Kidney (tissue), 14 donors: Measurements from ENCODE around the gene MAB21L3. TPM values are rescaled to one million over a fixed set of nuclear protein-coding genes. Genes with fewer than 3 reads are reported as not detected.

ENCODE experiments used
- DNase-seq, 5 donors: peaks; one replicate each; pipeline ENCODE4 v3.0.0-alpha.2; 2013 to 2020
- FAIRE-seq: peaks from 2 replicates; lab custom pipeline; 2012; peaks lifted over from hg19 to GRCh38; lab: Jason Lieb, UNC
- H3K27ac ChIP-seq, 2 donors: one replicate each; pipeline ENCODE4 v1.7.0; 2013; ENCODE audit warnings: low read depth in 2 of 2, low read length in 2 of 2, inconsistent platforms in 1 of 2
- H3K27me3 ChIP-seq: one replicate; pipeline ENCODE4 v1.7.1; 2013; ENCODE audit warnings: low read length, inconsistent platforms; ENCODE audit not compliant: control insufficient read depth, insufficient read depth
- H3K36me3 ChIP-seq, 3 donors: one replicate each; pipeline versions ENCODE4 v1.7.0 to v1.7.1; 2013; ENCODE audit warnings: low read length in 3 of 3, control low read depth in 1 of 3, inconsistent platforms in 1 of 3; ENCODE audit not compliant: insufficient read depth in 3 of 3, control insufficient read depth in 2 of 3
- H3K4me1 ChIP-seq, 3 donors: one replicate each; pipeline versions ENCODE4 v1.7.0 to v1.7.1; 2013; ENCODE audit warnings: low read length in 3 of 3, inconsistent platforms in 1 of 3, low read depth in 1 of 3; ENCODE audit not compliant: control insufficient read depth in 2 of 3, insufficient read depth in 2 of 3
- H3K4me3 ChIP-seq, 3 donors: one replicate each; pipeline versions ENCODE4 v1.7.0 to v1.8.1; 2013; ENCODE audit warnings: low read length in 3 of 3, control low read depth in 1 of 3, inconsistent platforms in 1 of 3
- H3K9ac ChIP-seq, 3 donors: one replicate each; pipeline versions ENCODE4 v1.7.0 to v1.7.1; 2013; ENCODE audit warnings: low read length in 3 of 3, control low read depth in 1 of 3, inconsistent platforms in 1 of 3
- H3K9me3 ChIP-seq, 3 donors: one replicate each; pipeline versions ENCODE4 v1.7.0 to v1.7.1; 2013; ENCODE audit warnings: low read length in 3 of 3, control low read depth in 1 of 3, inconsistent platforms in 1 of 3; ENCODE audit not compliant: control insufficient read depth in 2 of 3, insufficient read depth in 1 of 3
- intact Hi-C: fragments of 100-400 bp; cut with DNase I; formaldehyde crosslinking; loops from one replicate; pipeline ENCODE4 v1.11.1; 2022
- polyA plus RNA-seq: library from polyadenylated mRNA; stranded (reverse); fragments of 350-450 nt; fragmentation: Illumina TruSeq; extraction: RNeasy Lipid Tissue Mini Kit (QIAGEN cat#74804); gene quantifications from one replicate; pipeline ENCODE4 v1.2.3, GENCODE V29; 2014; ENCODE audit warnings: low read depth, low replicate concordance; ENCODE audit not compliant: insufficient read depth
- total RNA-seq: library from RNA; stranded (reverse); fragmentation: NEBNext Ultra II Directional; extraction: Animal tissue kit (Norgen Biotek cat#: 25700); gene quantifications from one replicate; pipeline ENCODE4 v1.2.1, GENCODE V29; 2021
- TF ChIP-seq, protein P1 (sequence below): IDR thresholded peaks from 3 replicates; pipeline ENCODE4 v1.5.1; 2012; ENCODE audit warnings: mild to moderate bottlenecking, moderate library complexity, borderline replicate concordance; ENCODE audit not compliant: insufficient read depth; ENCODE audit errors: extremely low read depth
- donor health status: control.
- donor health status: control.
- donor health status: control.
- donor health status: control.
- donor health status: control.
- donor health status: DM: yes; HTN: yes; CAD: no.
- donor health status: Normal renal cell carcinoma (clear cell type).

The MAB21L3 gene
- total and polyA plus RNA-seq, 2 donors from 2014 or later = 0.24 to 2.9 TPM

DNA sequence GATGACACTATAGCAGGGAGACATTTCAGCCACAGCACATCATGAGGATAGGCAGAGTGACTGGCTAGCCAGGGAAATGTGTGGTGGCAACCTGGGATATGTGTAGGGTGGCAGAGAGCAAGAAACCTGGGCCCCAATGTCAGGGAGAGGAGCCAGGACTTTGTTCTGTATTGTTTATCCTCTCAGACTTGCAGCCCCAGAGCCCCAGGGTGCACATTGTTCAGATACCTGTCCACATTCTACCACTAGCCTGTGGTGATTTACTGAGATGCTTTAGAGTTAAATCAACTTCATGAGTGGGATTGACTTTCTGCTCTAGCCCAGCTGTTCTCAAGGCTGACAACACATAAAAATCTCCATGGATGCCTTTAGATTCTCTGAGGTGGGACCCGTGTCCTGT lies 61.5 kb downstream of the MAB21L3 start:
- no peak for FAIRE-seq
- H3K36me3 ChIP-seq = no peaks in the 10 kb centered on the region
- H3K9me3 ChIP-seq = no peaks in the 10 kb centered on the region
- no peak overlapping the region for H3K9ac ChIP-seq
- no peak for DNase-seq
- intact Hi-C loops = no loop called here
- H3K4me3 ChIP-seq = no peak overlapping the region
- no peak overlapping the region for H3K27ac ChIP-seq
- peaks cover 0 to 8% (median 3%) of the 10 kb centered on the region in 3 donors for H3K4me1 ChIP-seq
- H3K27me3 ChIP-seq = no peaks in the 10 kb centered on the region
- TF ChIP-seq, protein P1, sequence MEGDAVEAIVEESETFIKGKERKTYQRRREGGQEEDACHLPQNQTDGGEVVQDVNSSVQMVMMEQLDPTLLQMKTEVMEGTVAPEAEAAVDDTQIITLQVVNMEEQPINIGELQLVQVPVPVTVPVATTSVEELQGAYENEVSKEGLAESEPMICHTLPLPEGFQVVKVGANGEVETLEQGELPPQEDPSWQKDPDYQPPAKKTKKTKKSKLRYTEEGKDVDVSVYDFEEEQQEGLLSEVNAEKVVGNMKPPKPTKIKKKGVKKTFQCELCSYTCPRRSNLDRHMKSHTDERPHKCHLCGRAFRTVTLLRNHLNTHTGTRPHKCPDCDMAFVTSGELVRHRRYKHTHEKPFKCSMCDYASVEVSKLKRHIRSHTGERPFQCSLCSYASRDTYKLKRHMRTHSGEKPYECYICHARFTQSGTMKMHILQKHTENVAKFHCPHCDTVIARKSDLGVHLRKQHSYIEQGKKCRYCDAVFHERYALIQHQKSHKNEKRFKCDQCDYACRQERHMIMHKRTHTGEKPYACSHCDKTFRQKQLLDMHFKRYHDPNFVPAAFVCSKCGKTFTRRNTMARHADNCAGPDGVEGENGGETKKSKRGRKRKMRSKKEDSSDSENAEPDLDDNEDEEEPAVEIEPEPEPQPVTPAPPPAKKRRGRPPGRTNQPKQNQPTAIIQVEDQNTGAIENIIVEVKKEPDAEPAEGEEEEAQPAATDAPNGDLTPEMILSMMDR = no peak

DNA sequence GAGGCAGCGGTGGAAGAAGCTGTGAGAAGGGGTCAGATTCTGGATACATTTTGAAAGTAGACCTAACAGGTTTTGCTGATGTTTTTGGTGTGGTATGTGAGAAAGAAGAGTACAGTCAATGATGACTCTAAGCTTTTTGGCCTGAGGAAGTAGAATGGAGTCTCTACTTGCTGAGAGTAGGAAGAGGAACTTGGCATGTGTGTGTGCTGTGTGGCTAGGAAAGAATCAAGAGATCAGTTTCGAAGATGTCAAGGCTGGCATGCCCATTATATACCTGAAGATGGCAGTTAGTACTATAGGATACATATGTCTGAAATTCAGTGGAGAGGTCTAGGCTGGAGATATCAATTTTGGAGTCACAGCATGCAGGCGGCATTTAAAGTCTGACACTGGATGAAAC lies 64.4 kb downstream of the MAB21L3 start:
- Histone ChIP-seq H3K9ac (no peak overlapping the region), H3K9me3 (no peaks in the 10 kb centered on the region), H3K36me3 (no peaks in the 10 kb centered on the region), H3K4me1 (no peaks in the 10 kb centered on the region), H3K27me3 (no peaks in the 10 kb centered on the region), H3K4me3 (no peak overlapping the region), H3K27ac (no peak overlapping the region)
- TF ChIP-seq, protein P1 = no peak
- FAIRE-seq (no peak), DNase-seq (no peak)
- intact Hi-C loops = no loop called here

DNA sequence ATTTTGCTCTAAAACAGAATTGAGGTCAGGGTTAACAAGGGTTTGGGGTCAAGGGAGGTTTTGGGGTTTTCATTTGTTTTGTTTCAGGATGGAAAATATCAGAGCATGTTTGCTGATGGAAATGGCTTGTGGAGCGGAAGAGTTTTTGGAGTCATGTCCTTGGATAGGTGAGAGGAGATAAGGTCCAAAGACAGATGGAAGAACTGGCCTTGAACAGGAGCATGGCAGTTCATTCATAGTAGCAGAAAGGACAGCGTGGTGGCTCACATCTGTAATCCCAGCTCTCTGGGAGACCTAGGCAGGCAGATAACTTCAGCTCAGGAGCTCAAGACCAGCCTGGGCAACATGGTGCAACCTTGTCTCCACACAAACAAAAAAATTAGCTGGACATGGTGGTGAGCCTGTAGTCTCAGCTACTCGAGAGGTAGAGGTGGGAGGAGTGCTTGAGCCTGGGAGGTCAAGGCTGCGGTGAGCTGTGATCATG lies 65.1 kb downstream of the MAB21L3 start:
- intact Hi-C loops = no loop called here
- FAIRE-seq = no peak
- TF ChIP-seq, protein P1 = no peak

DNA sequence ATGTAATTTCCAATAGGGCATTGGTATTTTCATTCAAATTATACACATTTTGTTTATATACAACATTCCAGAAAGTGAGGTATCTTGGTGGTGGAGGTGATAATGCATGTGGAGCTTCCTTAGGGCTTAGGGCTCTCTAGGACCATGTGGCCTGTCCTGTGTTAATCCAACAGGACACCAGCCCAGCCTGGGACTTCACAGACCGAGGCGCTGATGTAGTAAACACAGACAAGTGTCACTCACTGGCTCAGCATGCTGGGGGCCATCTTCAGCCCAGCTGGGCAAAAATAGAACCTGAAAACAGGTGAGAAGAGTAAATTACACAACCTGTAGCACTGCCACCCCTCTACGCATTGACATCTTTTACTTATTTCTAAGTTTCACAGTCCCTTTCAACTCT lies 66.7 kb downstream of the MAB21L3 start:
- no peaks in the 10 kb centered on the region for H3K27me3 ChIP-seq
- H3K27ac ChIP-seq = no peak overlapping the region
- no peak overlapping the region for H3K9ac ChIP-seq
- H3K4me1 ChIP-seq = no peaks in the 10 kb centered on the region
- intact Hi-C loops = no loop called here
- FAIRE-seq = no peak
- H3K36me3 ChIP-seq = no peaks in the 10 kb centered on the region
- DNase-seq = no peak
- TF ChIP-seq, protein P1 = no peak
- no peaks in the 10 kb centered on the region for H3K9me3 ChIP-seq
- no peak overlapping the region for H3K4me3 ChIP-seq

More for the DNA sequence above, 65.1 kb downstream of the MAB21L3 start:
- DNase-seq = no peak
- H3K27me3 ChIP-seq = no peaks in the 10 kb centered on the region
- no peaks in the 10 kb centered on the region for H3K9me3 ChIP-seq
- no peaks in the 10 kb centered on the region for H3K4me1 ChIP-seq
- no peak overlapping the region for H3K4me3 ChIP-seq
- H3K36me3 ChIP-seq = no peaks in the 10 kb centered on the region
- no peak overlapping the region for H3K9ac ChIP-seq
- H3K27ac ChIP-seq = no peak overlapping the region
